Endothelial cell of umbilical vein (primary cell): ENCODE measurements around the gene CPSF3. TPM values are rescaled to one million over a fixed set of nuclear protein-coding genes. Genes with fewer than 3 reads are reported as not detected.

ENCODE experiments used
- BruUV-seq: library from RNA; stranded (reverse); fragments of 400-500 nt; replicated peaks from 2 replicates; lab custom pipeline; 2021; lab: Mats Ljungman, UMichigan
- CTCF ChIA-PET: fragments of 300-600, 350-600 bp; sonication (Branson Sonifier 250); formaldehyde crosslinking; loops from one replicate; lab custom pipeline; 2021; ENCODE audit warnings: antibody characterized with exemption, inconsistent platforms; lab: Charles Lee
- POLR2A ChIA-PET: fragments of 300-600, 350-600 bp; sonication (Branson Sonifier 250); formaldehyde crosslinking; loops from one replicate; lab custom pipeline; 2021; ENCODE audit warnings: antibody characterized with exemption, inconsistent platforms; lab: Charles Lee
- DNase-seq: peaks from one replicate; pipeline ENCODE4 v3.0.0-alpha.2; 2011; ENCODE audit warnings: low read depth, low spot score
- FAIRE-seq: peaks from 2 replicates; lab custom pipeline; 2011; peaks lifted over from hg19 to GRCh38; lab: Jason Lieb, UNC
- H2AFZ ChIP-seq: 2 replicates; pipeline ENCODE4 v1.6.0; 2012; ENCODE audit warnings: low read depth, low read length, control low read depth, inconsistent platforms
- H3K27ac ChIP-seq: 2 replicates; pipeline ENCODE4 v1.5.1; 2011; ENCODE audit warnings: low read depth, mild to moderate bottlenecking, control low read depth, low read length, moderate library complexity; ENCODE audit not compliant: insufficient read depth
- H3K27me3 ChIP-seq, 2 experiments: 2 replicates each; pipeline versions ENCODE4 v1.6.0 to v1.6.1; 2011; ENCODE audit warnings: low read length in 2 of 2, mixed read lengths in 1 of 2; ENCODE audit not compliant: control insufficient read depth in 2 of 2, insufficient read depth in 2 of 2
- H3K36me3 ChIP-seq, 2 experiments: 2 replicates in 1 of 2; 3 replicates in 1 of 2; pipeline ENCODE4 v1.5.1; 2011; ENCODE audit warnings: low read length in 2 of 2, mild to moderate bottlenecking in 1 of 2, moderate library complexity in 1 of 2; ENCODE audit not compliant: control insufficient read depth in 2 of 2, insufficient read depth in 2 of 2; ENCODE audit errors: extremely low read depth in 1 of 2
- H3K4me1 ChIP-seq: 3 replicates; pipeline ENCODE4 v1.5.1; 2011; ENCODE audit warnings: mild to moderate bottlenecking, low read length; ENCODE audit not compliant: control insufficient read depth, insufficient read depth; ENCODE audit errors: extremely low read depth
- H3K4me2 ChIP-seq: 2 replicates; pipeline ENCODE4 v1.6.1; 2011; ENCODE audit warnings: low read length, control low read depth, mixed read lengths; ENCODE audit not compliant: insufficient read depth
- H3K4me3 ChIP-seq, 3 experiments: fragments of 200-600 bp in 1 of 3; sonication (generic), shearing (Covaris generic) in 1 of 3; replicated peaks in 1 of 3; 2 replicates each; pipeline ENCODE4 v1.5.1; 2011 to 2016; ENCODE audit warnings: control low read depth in 3 of 3, low read length in 3 of 3, mild to moderate bottlenecking in 2 of 3, inconsistent platforms in 1 of 3, low read depth in 1 of 3, moderate library complexity in 1 of 3; ENCODE audit not compliant: insufficient read depth in 1 of 3
- H3K79me2 ChIP-seq: 2 replicates; pipeline ENCODE4 v1.6.0; 2012; ENCODE audit warnings: low read length, inconsistent platforms; ENCODE audit not compliant: control insufficient read depth, insufficient read depth
- H3K9ac ChIP-seq: replicated peaks from 2 replicates; pipeline ENCODE3; 2011; ENCODE audit warnings: low read length, control low read depth; ENCODE audit not compliant: insufficient read depth; ENCODE audit errors: extremely low read depth
- H3K9me1 ChIP-seq: replicated peaks from 3 replicates; pipeline ENCODE4 v1.6.0; 2011; ENCODE audit warnings: mild to moderate bottlenecking, low read length; ENCODE audit not compliant: control insufficient read depth, insufficient read depth; ENCODE audit errors: extremely low read depth
- H3K9me3 ChIP-seq: replicated peaks from 2 replicates; pipeline ENCODE4 v1.5.1; 2012; ENCODE audit warnings: low read length, inconsistent platforms; ENCODE audit not compliant: control insufficient read depth, insufficient read depth
- H4K20me1 ChIP-seq: replicated peaks from 2 replicates; pipeline ENCODE3; 2011; ENCODE audit warnings: mild to moderate bottlenecking, low read length; ENCODE audit not compliant: control insufficient read depth, insufficient read depth; ENCODE audit errors: extremely low read depth
- EZH2 ChIP-seq: IDR thresholded peaks from 2 replicates; pipeline ENCODE4 v1.6.1; 2012; ENCODE audit warnings: borderline replicate concordance, low read depth, mild to moderate bottlenecking, moderate library complexity, low read length, inconsistent platforms; ENCODE audit not compliant: severe bottlenecking
- FOS ChIP-seq: IDR thresholded peaks from 2 replicates; pipeline ENCODE4 v1.6.1; 2011; ENCODE audit warnings: mild to moderate bottlenecking, low read length, moderate library complexity, borderline replicate concordance; ENCODE audit not compliant: insufficient read depth
- GATA2 ChIP-seq: IDR thresholded peaks from 2 replicates; pipeline ENCODE4 v1.7.0; 2011; ENCODE audit warnings: low read depth, mild to moderate bottlenecking, moderate library complexity, mixed read lengths, low read length; ENCODE audit not compliant: insufficient read length, insufficient read depth
- JUN ChIP-seq: IDR thresholded peaks from 2 replicates; pipeline ENCODE4 v1.6.1; 2011; ENCODE audit warnings: borderline replicate concordance, low read depth; ENCODE audit not compliant: insufficient read length, insufficient read depth
- MYC ChIP-seq: IDR thresholded peaks from one replicate; pipeline ENCODE4 v1.6.1; 2011; ENCODE audit warnings: mild to moderate bottlenecking, low read depth, low read length
- POLR2A ChIP-seq: IDR thresholded peaks from 2 replicates; pipeline ENCODE4 v1.6.1; 2012; ENCODE audit warnings: low read depth, mild to moderate bottlenecking, control low read depth, low read length
- POLR2AphosphoS5 ChIP-seq: IDR thresholded peaks from 2 replicates; pipeline ENCODE4 v1.6.1; 2012; ENCODE audit warnings: low read depth, mild to moderate bottlenecking, control low read depth, low read length, moderate library complexity; ENCODE audit not compliant: insufficient read depth
- dilution Hi-C: fragments of 300-500 bp; cut with MboI; formaldehyde crosslinking; loops from one replicate; pipeline ENCODE4 v1.15.0; 2019; ENCODE audit warnings: low sequenced_read_pairs; ENCODE audit not compliant: extremely low pct_ligation_motif_present
- intact Hi-C: fragments of 100-400 bp; cut with micrococcal nuclease; formaldehyde crosslinking; loops from one replicate; pipeline ENCODE4 v1.10.0; 2022
- polyA plus RNA-seq, 4 experiments: library from polyadenylated mRNA; depleted of rRNA in 3 of 4; stranded (reverse) in 3 of 4; unstranded in 1 of 4; fragments of >200 nt; gene quantifications; 2 replicates each; pipeline versions ENCODE4 v1.2.1 to v1.2.3, GENCODE V29; 2011 to 2012; ENCODE audit warnings: missing spikeins in 1 of 4
- total RNA-seq: library from RNA; stranded (reverse); gene quantifications from 2 replicates; pipeline ENCODE4 v1.2.3, GENCODE V29; 2021
- TF ChIP-seq, protein P1 (sequence below): IDR thresholded peaks from 2 replicates; pipeline ENCODE4 v1.6.1; 2011; ENCODE audit not compliant: insufficient read depth, insufficient read length
- TF ChIP-seq, protein P2 (sequence below), 2 donors: IDR thresholded peaks; 1 replicate in 1 of 2; 2 replicates in 1 of 2; pipeline ENCODE4 v1.5.1; 2011; ENCODE audit warnings: low read length in 2 of 2, mild to moderate bottlenecking in 2 of 2, moderate library complexity in 2 of 2, control low read depth in 1 of 2, inconsistent platforms in 1 of 2, low read depth in 1 of 2; ENCODE audit not compliant: insufficient read depth in 1 of 2; ENCODE audit errors: extremely low read depth in 1 of 2

The CPSF3 gene
- total and polyA plus RNA-seq, 2 donors (not counting 3 experiments of a cell fraction or from before 2014, with no cell fraction given) = 13.7 to 35.6 TPM

DNA sequence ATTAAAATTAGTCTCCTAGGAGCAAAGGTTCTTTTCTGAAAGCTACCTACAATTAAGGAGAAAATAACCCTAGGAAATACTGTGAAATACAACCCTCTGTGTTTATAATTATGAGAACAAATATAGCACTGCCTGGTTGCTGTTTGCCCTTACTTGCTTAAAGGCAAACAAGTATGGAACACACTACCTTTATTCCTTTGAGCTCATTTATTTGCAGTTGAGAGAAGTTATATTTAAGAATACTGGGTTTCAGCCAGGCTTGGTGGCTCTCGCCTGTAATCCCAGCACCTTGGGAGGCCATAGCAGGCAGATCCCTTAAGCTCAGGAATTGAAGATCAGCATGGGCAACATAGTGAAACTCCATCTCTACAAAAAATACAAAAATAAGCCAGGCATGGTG is 27.8 kb downstream of the CPSF3 start:
- Histone ChIP-seq H3K79me2 (no peaks in the 10 kb centered on the region), H2AFZ (no peak overlapping the region), H3K4me3 (no peak overlapping the region), H3K4me2 (no peak overlapping the region), H3K9ac (no peak overlapping the region), H3K9me1 (no peaks in the 10 kb centered on the region), H3K4me1 (no peaks in the 10 kb centered on the region), H3K27me3 (no peaks in the 10 kb centered on the region), H3K36me3 (no peaks in the 10 kb centered on the region), H3K9me3 (no peaks in the 10 kb centered on the region), H3K27ac (no peak overlapping the region), H4K20me1 (no peaks in the 10 kb centered on the region)
- dilution Hi-C loops = no loop called here
- CTCF ChIA-PET = interaction anchor here (1.0 kb wide), 1 partner anchor 10 kb away, joined by 4 read pairs; no protein-coding TSS in a partner anchor
- POLR2A ChIA-PET = no interaction called here
- BruUV-seq = no TSS peak
- FAIRE-seq = no peak
- intact Hi-C loops = no loop called here
- no peak for TF ChIP-seq POLR2A
- TF ChIP-seq, protein P1, sequence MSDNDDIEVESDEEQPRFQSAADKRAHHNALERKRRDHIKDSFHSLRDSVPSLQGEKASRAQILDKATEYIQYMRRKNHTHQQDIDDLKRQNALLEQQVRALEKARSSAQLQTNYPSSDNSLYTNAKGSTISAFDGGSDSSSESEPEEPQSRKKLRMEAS = no peak
- no peak for TF ChIP-seq POLR2AphosphoS5
- TF ChIP-seq GATA2 = no peak
- TF ChIP-seq MYC = no peak
- no peak for TF ChIP-seq EZH2
- TF ChIP-seq, protein P2, sequence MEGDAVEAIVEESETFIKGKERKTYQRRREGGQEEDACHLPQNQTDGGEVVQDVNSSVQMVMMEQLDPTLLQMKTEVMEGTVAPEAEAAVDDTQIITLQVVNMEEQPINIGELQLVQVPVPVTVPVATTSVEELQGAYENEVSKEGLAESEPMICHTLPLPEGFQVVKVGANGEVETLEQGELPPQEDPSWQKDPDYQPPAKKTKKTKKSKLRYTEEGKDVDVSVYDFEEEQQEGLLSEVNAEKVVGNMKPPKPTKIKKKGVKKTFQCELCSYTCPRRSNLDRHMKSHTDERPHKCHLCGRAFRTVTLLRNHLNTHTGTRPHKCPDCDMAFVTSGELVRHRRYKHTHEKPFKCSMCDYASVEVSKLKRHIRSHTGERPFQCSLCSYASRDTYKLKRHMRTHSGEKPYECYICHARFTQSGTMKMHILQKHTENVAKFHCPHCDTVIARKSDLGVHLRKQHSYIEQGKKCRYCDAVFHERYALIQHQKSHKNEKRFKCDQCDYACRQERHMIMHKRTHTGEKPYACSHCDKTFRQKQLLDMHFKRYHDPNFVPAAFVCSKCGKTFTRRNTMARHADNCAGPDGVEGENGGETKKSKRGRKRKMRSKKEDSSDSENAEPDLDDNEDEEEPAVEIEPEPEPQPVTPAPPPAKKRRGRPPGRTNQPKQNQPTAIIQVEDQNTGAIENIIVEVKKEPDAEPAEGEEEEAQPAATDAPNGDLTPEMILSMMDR (IDR thresholded peaks at IDR 0.05; ENCODE audit: extremely low read depth in 1 of 2, insufficient read depth in 1 of 2, low read depth in 1 of 2, low read length in 2 of 2) = no peak
- no peak for TF ChIP-seq JUN
- no peak for TF ChIP-seq FOS
- DNase-seq = no peak
